ENCODE results near the gene STPG2.

- no peak for TF ChIP-seq POLR2A (IDR thresholded peaks at IDR 0.05)
- TF ChIP-seq CTCF (IDR thresholded peaks at IDR 0.05) = no peak
Measured at GRCh38 chr4:98151145-98151924, 8.1 kb upstream of the STPG2 start.
